ENCODE measurements around the gene NIPA2.

NIPA2 gene

GRCh38 chr15:22911306-22911705, 72.8 kb downstream of the NIPA2 start:
- no peak for TF ChIP-seq CTCF (IDR thresholded peaks at IDR 0.05; ENCODE audit: low read depth, low read length)
- Histone ChIP-seq H3K4me1 (no peaks in the 10 kb centered on the region), H3K27me3 (no peaks in the 10 kb centered on the region), H3K36me3 (peaks cover 37% of the 10 kb centered on the region), H3K4me3 (ENCODE audit: low read depth, low read length) (no peak overlapping the region), H3K9me3 (no peaks in the 10 kb centered on the region)
- DNase-seq: no peak

GRCh38 chr15:22912256-22912655, 73.8 kb downstream of the NIPA2 start:
- no peaks in the 10 kb centered on the region for H3K4me1 ChIP-seq
- DNase-seq: no peak
- no peak for TF ChIP-seq CTCF (IDR thresholded peaks at IDR 0.05; ENCODE audit: low read depth, low read length)
- no peaks in the 10 kb centered on the region for H3K9me3 ChIP-seq
- H3K36me3 ChIP-seq: peaks cover 35% of the 10 kb centered on the region
- H3K4me3 ChIP-seq (ENCODE audit: low read depth, low read length): no peak overlapping the region
- no peaks in the 10 kb centered on the region for H3K27me3 ChIP-seq

- Histone ChIP-seq H3K4me1 (no peaks in the 10 kb centered on the region), H3K36me3 (peaks cover 34% of the 10 kb centered on the region), H3K27me3 (no peaks in the 10 kb centered on the region), H3K9me3 (no peaks in the 10 kb centered on the region), H3K4me3 (ENCODE audit: low read depth, low read length) (no peak overlapping the region)
- no peak for DNase-seq
- no peak for TF ChIP-seq CTCF (IDR thresholded peaks at IDR 0.05; ENCODE audit: low read depth, low read length)
These were observed 75.3 kb downstream of the NIPA2 start for GRCh38 chr15:22913646-22914380.

GRCh38 chr15:22915866-22916515, 77.5 kb downstream of the NIPA2 start:
- peaks cover 20% of the 10 kb centered on the region for H3K36me3 ChIP-seq
- no peak for DNase-seq
- no peak overlapping the region for H3K4me3 ChIP-seq (ENCODE audit: low read depth, low read length)
- no peaks in the 10 kb centered on the region for H3K4me1 ChIP-seq
- H3K27me3 ChIP-seq: no peaks in the 10 kb centered on the region
- TF ChIP-seq CTCF (IDR thresholded peaks at IDR 0.05; ENCODE audit: low read depth, low read length): no peak
- no peaks in the 10 kb centered on the region for H3K9me3 ChIP-seq

- no peak for DNase-seq
- H3K4me3 ChIP-seq (ENCODE audit: low read depth, low read length): no peak overlapping the region
- no peaks in the 10 kb centered on the region for H3K27me3 ChIP-seq
- H3K4me1 ChIP-seq: no peaks in the 10 kb centered on the region
- peaks cover 14% of the 10 kb centered on the region for H3K36me3 ChIP-seq
- TF ChIP-seq CTCF (IDR thresholded peaks at IDR 0.05; ENCODE audit: low read depth, low read length): no peak
- H3K9me3 ChIP-seq: no peaks in the 10 kb centered on the region
These were observed 78.3 kb downstream of the NIPA2 start for GRCh38 chr15:22916606-22917350.
